Stimulated activated naive CD4-positive, alpha-beta T cell (primary cell): ENCODE measurements around the gene ADCY2.

Source experiments
- DNase-seq, 6 experiments: peaks; one replicate each; lab custom pipeline; 2025; lab: John Stamatoyannopoulos, UW

Gene ADCY2

DNA sequence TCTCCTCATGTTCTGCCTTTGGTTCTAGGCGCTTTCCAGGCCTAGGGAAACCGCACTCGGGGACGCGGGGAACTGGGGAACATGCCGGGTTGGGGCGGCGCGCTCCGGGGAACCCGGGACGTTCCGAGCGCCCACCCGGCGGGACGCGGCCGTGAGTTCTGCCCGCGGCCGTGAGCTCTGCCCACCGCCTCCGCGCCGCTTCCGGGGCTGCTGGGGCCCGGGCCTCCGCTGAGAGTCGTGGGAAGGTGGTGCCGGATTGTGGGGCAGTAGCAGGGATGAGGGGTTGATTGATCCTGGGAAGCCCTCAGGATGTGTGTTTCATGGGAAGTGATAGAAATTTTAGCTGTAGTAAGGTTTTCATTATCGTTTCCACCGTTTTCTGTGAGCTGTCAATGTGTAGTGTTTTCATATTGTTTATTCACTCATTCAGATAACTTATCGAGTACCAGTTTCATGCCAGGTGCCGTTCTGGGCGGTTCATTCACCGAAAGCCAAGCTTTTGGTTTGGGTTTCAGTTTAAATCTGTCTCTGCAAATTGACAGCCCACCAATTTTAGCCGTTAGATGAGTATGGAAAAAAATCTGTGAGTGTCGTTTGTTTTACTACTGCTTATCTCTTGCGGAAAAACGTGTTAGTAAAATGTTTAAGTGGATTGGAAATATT lies 473.7 kb downstream of the ADCY2 start:
- peak in 2 of 6 experiments; percentile 48 to 61 for DNase-seq

DNA sequence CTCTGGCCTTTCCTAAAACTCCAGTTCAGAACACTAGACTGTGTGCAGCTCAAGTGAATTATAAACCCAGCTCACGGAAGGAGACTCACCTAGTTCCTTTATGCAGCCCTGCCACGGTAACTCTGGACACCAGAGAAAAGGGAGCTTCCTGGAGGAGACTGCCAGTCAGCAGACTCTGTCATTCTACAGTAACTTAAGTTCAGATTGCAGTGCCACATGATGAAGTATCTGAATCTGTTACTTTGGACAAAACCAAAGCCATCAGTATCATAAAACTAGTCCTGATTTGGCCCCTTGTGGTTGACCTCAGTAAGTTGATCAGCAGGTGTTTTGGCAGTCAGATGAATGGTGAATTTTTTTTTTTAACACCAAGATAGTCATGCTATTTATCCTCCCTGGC lies 475.7 kb downstream of the ADCY2 start:
- no peak for DNase-seq

DNA sequence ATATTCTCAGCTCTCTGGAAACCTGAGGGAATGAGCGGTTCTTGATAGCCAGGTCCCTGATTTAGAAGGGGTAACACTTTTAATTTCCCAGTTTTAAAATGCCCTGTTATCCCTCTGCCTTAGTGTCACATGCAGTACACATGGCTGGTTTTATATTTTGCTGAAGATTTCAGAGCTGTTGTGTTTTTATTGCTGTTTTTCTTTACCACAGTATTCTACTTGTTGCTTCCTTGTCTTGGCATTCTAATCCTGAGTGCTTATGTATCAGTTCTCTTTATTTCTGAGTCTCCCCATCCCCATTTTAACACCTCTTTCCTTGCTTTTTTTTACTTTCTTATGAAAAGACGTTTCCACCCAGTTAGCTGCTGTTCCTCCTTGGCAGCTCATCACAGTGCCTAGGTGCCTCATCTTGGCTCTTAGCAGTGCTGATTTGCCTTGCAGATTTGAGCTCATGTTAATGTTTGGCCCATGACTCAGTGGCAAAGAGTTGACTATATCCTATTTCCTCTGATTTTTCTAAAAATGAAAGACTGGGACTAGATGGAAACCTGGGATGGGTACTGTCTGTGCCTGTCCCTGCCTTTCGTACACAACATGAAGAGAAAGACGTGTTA lies 476.7 kb downstream of the ADCY2 start:
- DNase-seq = no peak

DNA sequence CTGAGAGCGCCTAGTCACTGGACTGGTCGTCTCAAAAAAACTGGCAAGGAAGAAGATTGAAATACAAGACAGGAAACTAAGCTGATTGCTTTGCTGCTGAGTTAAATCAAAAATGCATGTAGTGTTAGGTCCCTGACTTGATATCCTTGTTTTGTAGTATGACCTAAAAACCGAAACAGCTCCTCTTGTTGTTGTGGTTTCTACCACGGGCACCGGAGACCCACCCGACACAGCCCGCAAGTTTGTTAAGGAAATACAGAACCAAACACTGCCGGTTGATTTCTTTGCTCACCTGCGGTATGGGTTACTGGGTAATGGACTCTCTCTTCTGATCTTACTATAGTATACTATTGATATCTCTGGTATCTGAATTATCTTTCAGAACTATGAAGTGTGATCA lies 477.3 kb downstream of the ADCY2 start:
- peak in 1 of 6 experiments; percentile 14 for DNase-seq

DNA sequence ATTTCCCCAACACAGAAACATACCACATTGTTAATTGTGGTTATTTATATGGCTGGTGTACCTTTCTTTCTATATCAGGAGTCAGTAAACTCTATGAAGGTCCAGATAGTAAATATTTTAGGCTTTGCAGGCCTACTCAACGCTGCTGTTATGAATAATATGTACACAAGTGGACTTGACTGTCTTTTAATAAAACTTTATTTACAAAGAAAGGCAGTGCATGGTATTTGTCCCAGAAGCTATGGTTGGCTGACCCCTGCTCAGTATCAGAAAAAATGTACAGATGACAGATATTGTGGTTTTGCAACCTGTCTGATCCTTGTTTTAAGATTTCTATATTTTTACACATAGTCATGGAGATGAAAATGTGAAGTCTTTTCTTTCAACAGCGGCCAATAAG lies 478.7 kb downstream of the ADCY2 start:
- DNase-seq = no peak

DNA sequence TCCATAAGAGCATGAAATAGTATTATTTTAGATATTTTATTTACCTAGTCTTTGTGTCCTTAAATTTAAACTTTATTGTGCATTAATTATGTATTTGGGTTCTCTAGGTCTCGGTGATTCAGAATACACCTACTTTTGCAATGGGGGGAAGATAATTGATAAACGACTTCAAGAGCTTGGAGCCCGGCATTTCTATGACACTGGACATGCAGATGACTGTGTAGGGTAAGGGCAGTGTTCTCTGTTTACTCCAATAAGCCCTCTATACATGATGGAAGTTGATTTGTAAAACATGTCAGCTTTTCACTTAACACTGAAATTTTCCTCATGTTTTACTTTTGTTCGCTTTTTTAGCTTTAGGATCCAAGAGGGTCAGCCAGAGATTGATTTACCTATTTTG lies 479.2 kb downstream of the ADCY2 start:
- no peak for DNase-seq

DNA sequence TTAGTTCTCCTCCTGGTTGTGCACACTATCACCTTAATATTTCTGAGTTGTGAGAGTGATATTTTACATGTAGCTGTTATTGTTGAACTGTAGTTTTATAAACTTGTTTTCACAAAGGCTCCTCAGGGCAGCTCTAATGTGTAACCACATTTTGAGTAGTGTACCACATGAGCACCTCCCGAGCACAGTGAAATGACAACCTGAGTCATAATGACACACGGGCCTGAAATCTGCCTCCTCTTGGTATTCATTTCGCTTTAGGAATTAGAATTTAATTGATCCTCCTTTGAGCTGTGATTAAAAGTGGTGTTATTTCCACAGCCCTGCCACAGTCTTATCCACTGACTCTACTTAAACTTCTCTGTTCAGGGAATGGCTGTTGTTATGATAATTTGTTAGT lies 480.9 kb downstream of the ADCY2 start:
- DNase-seq = no peak

DNA sequence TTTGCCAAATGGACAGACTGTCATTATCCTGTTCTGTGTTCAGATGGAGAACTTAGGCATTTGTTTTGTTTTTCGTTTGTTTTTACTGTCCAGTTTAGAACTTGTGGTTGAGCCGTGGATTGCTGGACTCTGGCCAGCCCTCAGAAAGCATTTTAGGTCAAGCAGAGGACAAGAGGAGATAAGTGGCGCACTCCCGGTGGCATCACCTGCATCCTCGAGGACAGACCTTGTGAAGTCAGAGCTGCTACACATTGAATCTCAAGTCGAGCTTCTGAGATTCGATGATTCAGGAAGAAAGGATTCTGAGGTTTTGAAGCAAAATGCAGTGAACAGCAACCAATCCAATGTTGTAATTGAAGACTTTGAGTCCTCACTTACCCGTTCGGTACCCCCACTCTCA lies 481.9 kb downstream of the ADCY2 start:
- DNase-seq = no peak

DNA sequence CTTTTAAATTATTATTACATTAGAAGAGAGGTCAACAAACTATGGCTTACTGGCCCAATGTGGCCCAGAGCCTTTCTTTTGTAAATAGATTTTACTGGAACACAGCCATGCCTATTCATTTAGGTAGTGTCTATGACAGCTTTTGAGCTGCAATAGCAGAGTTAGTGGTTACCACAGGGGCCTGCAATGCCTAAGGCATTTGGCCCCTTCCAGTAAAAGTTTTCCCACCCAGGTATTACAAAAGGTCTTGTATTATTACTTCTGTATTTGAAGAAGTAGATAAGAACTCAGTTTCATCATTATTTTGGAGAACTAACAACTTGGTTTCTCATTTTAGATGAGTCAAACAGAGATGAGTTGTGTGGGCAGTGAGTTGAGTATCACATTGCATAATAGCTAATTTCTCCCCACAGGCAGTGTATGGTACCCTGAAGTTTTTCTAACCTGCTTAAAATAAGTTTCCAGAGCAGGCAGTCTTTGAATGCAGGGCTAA lies 482.5 kb downstream of the ADCY2 start:
- DNase-seq = no peak
